ENCODE data around the gene STK24. TPM values are rescaled to one million over a fixed set of nuclear protein-coding genes. Genes with fewer than 3 reads are reported as not detected.

The STK24 gene
- total RNA-seq, 1 donor from 2014 or later = 190 TPM

- H3K36me3 ChIP-seq (ENCODE audit: control insufficient read depth, insufficient read depth, low read length) = peaks cover 5% of the 10 kb centered on the region
- H3K4me3 ChIP-seq (ENCODE audit: low read depth, low read length) = no peak overlapping the region
- no peak for DNase-seq (ENCODE audit: low read depth)
- no peak for TF ChIP-seq CTCF (IDR thresholded peaks at IDR 0.05; ENCODE audit: insufficient read depth, low read length, poor library complexity, severe bottlenecking)
- no peaks in the 10 kb centered on the region for H3K27me3 ChIP-seq (ENCODE audit: control insufficient read depth, insufficient read depth, low read length)
These were observed 165.2 kb downstream of the STK24 start for GRCh38 chr13:98411617-98412265.

- no peak for TF ChIP-seq CTCF (IDR thresholded peaks at IDR 0.05; ENCODE audit: insufficient read depth, low read length, poor library complexity, severe bottlenecking)
- H3K4me3 ChIP-seq (ENCODE audit: low read depth, low read length) = no peak overlapping the region
- peaks cover 4% of the 10 kb centered on the region for H3K36me3 ChIP-seq (ENCODE audit: control insufficient read depth, insufficient read depth, low read length)
- DNase-seq (ENCODE audit: low read depth) = no peak
- no peaks in the 10 kb centered on the region for H3K27me3 ChIP-seq (ENCODE audit: control insufficient read depth, insufficient read depth, low read length)
These were observed 165.9 kb downstream of the STK24 start for GRCh38 chr13:98411013-98411412.

- Histone ChIP-seq H3K36me3 (ENCODE audit: control insufficient read depth, insufficient read depth, low read length) (peaks cover 4% of the 10 kb centered on the region), H3K27me3 (ENCODE audit: control insufficient read depth, insufficient read depth, low read length) (no peaks in the 10 kb centered on the region)
- no peak for TF ChIP-seq CTCF (IDR thresholded peaks at IDR 0.05; ENCODE audit: insufficient read depth, low read length, poor library complexity, severe bottlenecking)
These were observed 166.3 kb downstream of the STK24 start for GRCh38 chr13:98410612-98411011.

GRCh38 chr13:98409281-98409680 is 167.6 kb downstream of the STK24 start:
- Histone ChIP-seq H3K36me3 (ENCODE audit: control insufficient read depth, insufficient read depth, low read length) (peaks cover 3% of the 10 kb centered on the region), H3K4me3 (ENCODE audit: low read depth, low read length) (no peak overlapping the region), H3K27me3 (ENCODE audit: control insufficient read depth, insufficient read depth, low read length) (no peaks in the 10 kb centered on the region)
- no peak for DNase-seq (ENCODE audit: low read depth)
- no peak for TF ChIP-seq CTCF (IDR thresholded peaks at IDR 0.05; ENCODE audit: insufficient read depth, low read length, poor library complexity, severe bottlenecking)

More at GRCh38 chr13:98410612-98411011, 166.3 kb downstream of the STK24 start:
- no peak for DNase-seq (ENCODE audit: low read depth)
- no peak overlapping the region for H3K4me3 ChIP-seq (ENCODE audit: low read depth, low read length)

GRCh38 chr13:98407575-98407974 is 169.3 kb downstream of the STK24 start:
- Histone ChIP-seq H3K4me3 (ENCODE audit: low read depth, low read length) (no peak overlapping the region), H3K27me3 (ENCODE audit: control insufficient read depth, insufficient read depth, low read length) (no peaks in the 10 kb centered on the region), H3K36me3 (ENCODE audit: control insufficient read depth, insufficient read depth, low read length) (peaks cover 3% of the 10 kb centered on the region)
- no peak for TF ChIP-seq CTCF (IDR thresholded peaks at IDR 0.05; ENCODE audit: insufficient read depth, low read length, poor library complexity, severe bottlenecking)
- no peak for DNase-seq (ENCODE audit: low read depth)

- Histone ChIP-seq H3K4me3 (ENCODE audit: low read depth, low read length) (no peak overlapping the region), H3K27me3 (ENCODE audit: control insufficient read depth, insufficient read depth, low read length) (no peaks in the 10 kb centered on the region), H3K36me3 (ENCODE audit: control insufficient read depth, insufficient read depth, low read length) (peaks cover 3% of the 10 kb centered on the region)
- no peak for DNase-seq (ENCODE audit: low read depth)
- no peak for TF ChIP-seq CTCF (IDR thresholded peaks at IDR 0.05; ENCODE audit: insufficient read depth, low read length, poor library complexity, severe bottlenecking)
These were observed 169.9 kb downstream of the STK24 start for GRCh38 chr13:98406971-98407370.

Data from kidney epithelial cell (primary cell).